Spleen (tissue), 11 donors: Measurements from ENCODE around the gene SYNDIG1. TPM values are rescaled to one million over a fixed set of nuclear protein-coding genes. Genes with fewer than 3 reads are reported as not detected.
"Not testable (repeated sequence)": the region's sequence is repeated elsewhere in the genome, so short reads cannot be mapped to it uniquely, and the experiment has no call there.

Experiments used
- DNase-seq: peaks from one replicate; pipeline ENCODE4 v3.0.0-alpha.2; 2020
- H3K27ac ChIP-seq, 8 donors: fragments of 200-600 bp; sonication (generic) in 7 of 8; 1 replicate in 4 of 8; 2 replicates in 4 of 8; pipeline versions ENCODE4 v1.5.0 to v1.8.0; 2016 to 2021; ENCODE audit warnings: inconsistent platforms in 4 of 8, mild to moderate bottlenecking in 4 of 8, moderate library complexity in 1 of 8
- H3K27me3 ChIP-seq, 7 donors: fragments of 200-600 bp; sonication (generic) in 6 of 7; replicated peaks in 1 of 7; 1 replicate in 4 of 7; 2 replicates in 3 of 7; pipeline versions ENCODE4 v1.5.0 to v1.8.0; 2016 to 2021; ENCODE audit warnings: inconsistent platforms in 3 of 7, mild to moderate bottlenecking in 1 of 7
- H3K36me3 ChIP-seq, 6 donors: fragments of 200-600 bp; sonication (generic) in 5 of 6; 1 replicate in 4 of 6; 2 replicates in 2 of 6; pipeline versions ENCODE4 v1.5.0 to v1.8.0; 2016 to 2021; ENCODE audit warnings: inconsistent platforms in 2 of 6
- H3K4me1 ChIP-seq, 6 donors: fragments of 200-600 bp; sonication (generic) in 5 of 6; 1 replicate in 3 of 6; 2 replicates in 3 of 6; pipeline versions ENCODE4 v1.5.0 to v1.8.0; 2016 to 2021; ENCODE audit warnings: inconsistent platforms in 3 of 6
- H3K4me3 ChIP-seq, 8 donors: fragments of 200-600 bp; sonication (generic) in 7 of 8; 1 replicate in 4 of 8; 2 replicates in 4 of 8; pipeline versions ENCODE4 v1.5.0 to v1.8.0; 2016 to 2021; ENCODE audit warnings: inconsistent platforms in 4 of 8, mild to moderate bottlenecking in 4 of 8, moderate library complexity in 2 of 8
- H3K9me3 ChIP-seq, 8 donors: fragments of 200-600 bp; sonication (generic) in 7 of 8; 1 replicate in 4 of 8; 2 replicates in 4 of 8; pipeline versions ENCODE4 v1.5.0 to v1.8.0; 2016 to 2021; ENCODE audit warnings: inconsistent platforms in 4 of 8
- POLR2A ChIP-seq, 3 donors: fragments of 450-650 bp; IDR thresholded peaks; one replicate each; pipeline ENCODE4 v1.5.1; 2017; ENCODE audit warnings: antibody characterized with exemption in 3 of 3, mild to moderate bottlenecking in 1 of 3
- POLR2AphosphoS5 ChIP-seq, 3 donors: sonication (generic); formaldehyde crosslinking; IDR thresholded peaks; one replicate each; pipeline ENCODE4 v1.5.1; 2017; ENCODE audit warnings: antibody characterized with exemption in 3 of 3
- WGBS, 5 donors: extraction: QIAGEN DNeasy Blood & Tissue Kit in 3 of 5; methylation state at CpG; one replicate each; pipeline versions ENCODE4 v1.1.5 to v1.1.7; 2013 to 2018; 5-methylcytosine and 5-hydroxymethylcytosine counted together
- intact Hi-C: fragments of 100-400 bp; cut with DNase I; formaldehyde crosslinking; loops from one replicate; pipeline ENCODE4 v1.15.0; 2023; ENCODE audit warnings: low total_unique reads
- polyA plus RNA-seq, 3 donors: library from polyadenylated mRNA; stranded (reverse); fragments of 200-250 nt; gene quantifications; one replicate each; pipeline ENCODE4 v1.2.1, GENCODE V29; 2013
- total RNA-seq, 7 donors: library from RNA; depleted of rRNA in 3 of 7; stranded (reverse); fragments of >200 nt in 3 of 7; fragmentation: NEBNext Ultra II Directional in 4 of 7; extraction: Animal tissue kit (Norgen Biotek cat#: 25700) in 4 of 7; gene quantifications; one replicate each; pipeline versions ENCODE4 v1.1.0 to v1.2.1, GENCODE V29; 2016 to 2021
- TF ChIP-seq, protein P1 (sequence below), 11 experiments: fragments of 200-600 bp in 7 of 11; fragments of 450-650 bp in 4 of 11; sonication (generic) in 4 of 11; IDR thresholded peaks in 8 of 11; conservative IDR thresholded peaks in 3 of 11; 1 replicate in 7 of 11; 2 replicates in 4 of 11; pipeline versions ENCODE4 v1.4.0 to v1.8.0; 2016 to 2021; ENCODE audit warnings: antibody characterized with exemption in 11 of 11, inconsistent platforms in 4 of 11, mild to moderate bottlenecking in 1 of 11
- donor health status: healthy with polysubstance abuse.
- donor health status: DM: no; HTN: no; CAD: no; lungs with moderate emphysema.
- donor health status: DM: no; HTN: no; CAD: no.
- donor health status: Bipolar disorder and iron deficiency.
- donor health status: healthy.
- donor health status: DM: no; HTN: no; CAD: no.
- donor health status: DM: yes; HTN: yes; CAD: no.

The SYNDIG1 gene
- total and polyA plus RNA-seq, 10 donors: 0.70 to 3.5 (median 1.3) TPM

GRCh38 chr20:24622856-24623255, 153.4 kb downstream of the SYNDIG1 start:
- H3K4me1 ChIP-seq: peaks cover 0 to 4% (median 1%) of the 10 kb centered on the region in 6 donors
- DNase-seq: no peak
- no peak overlapping the region for H3K4me3 ChIP-seq
- intact Hi-C loops: no loop called here
- TF ChIP-seq POLR2AphosphoS5 (IDR thresholded peaks at IDR 0.05): no peak
- TF ChIP-seq, protein P1, sequence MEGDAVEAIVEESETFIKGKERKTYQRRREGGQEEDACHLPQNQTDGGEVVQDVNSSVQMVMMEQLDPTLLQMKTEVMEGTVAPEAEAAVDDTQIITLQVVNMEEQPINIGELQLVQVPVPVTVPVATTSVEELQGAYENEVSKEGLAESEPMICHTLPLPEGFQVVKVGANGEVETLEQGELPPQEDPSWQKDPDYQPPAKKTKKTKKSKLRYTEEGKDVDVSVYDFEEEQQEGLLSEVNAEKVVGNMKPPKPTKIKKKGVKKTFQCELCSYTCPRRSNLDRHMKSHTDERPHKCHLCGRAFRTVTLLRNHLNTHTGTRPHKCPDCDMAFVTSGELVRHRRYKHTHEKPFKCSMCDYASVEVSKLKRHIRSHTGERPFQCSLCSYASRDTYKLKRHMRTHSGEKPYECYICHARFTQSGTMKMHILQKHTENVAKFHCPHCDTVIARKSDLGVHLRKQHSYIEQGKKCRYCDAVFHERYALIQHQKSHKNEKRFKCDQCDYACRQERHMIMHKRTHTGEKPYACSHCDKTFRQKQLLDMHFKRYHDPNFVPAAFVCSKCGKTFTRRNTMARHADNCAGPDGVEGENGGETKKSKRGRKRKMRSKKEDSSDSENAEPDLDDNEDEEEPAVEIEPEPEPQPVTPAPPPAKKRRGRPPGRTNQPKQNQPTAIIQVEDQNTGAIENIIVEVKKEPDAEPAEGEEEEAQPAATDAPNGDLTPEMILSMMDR (IDR thresholded peaks at IDR 0.05 in 8 of 11, conservative IDR thresholded peaks at IDR 0.05 in 3 of 11): no peak
- no peak for TF ChIP-seq POLR2A (IDR thresholded peaks at IDR 0.05)
- H3K36me3 ChIP-seq: no peaks in the 10 kb centered on the region
- H3K9me3 ChIP-seq: no peaks in the 10 kb centered on the region
- no peak overlapping the region for H3K27ac ChIP-seq
- WGBS, 5 donors: 82 to 89% (median 87%) methylated on average over 3 of the region's 3 CpGs
- H3K27me3 ChIP-seq: peaks cover 0 to 7% (median 0%) of the 10 kb centered on the region in 7 donors

GRCh38 chr20:24626141-24626540, 156.7 kb downstream of the SYNDIG1 start:
- H3K9me3 ChIP-seq, H3K27ac ChIP-seq, H3K36me3 ChIP-seq, H3K27me3 ChIP-seq, DNase-seq, H3K4me3 ChIP-seq, intact Hi-C loops: not testable (repeated sequence)
- peaks cover 0 to 24% (median 11%) of the 10 kb centered on the region in 6 donors for H3K4me1 ChIP-seq
- WGBS, 5 donors: 94 to 99% (median 95%) methylated on average over 15 to 23 of the region's 29 CpGs

DNA sequence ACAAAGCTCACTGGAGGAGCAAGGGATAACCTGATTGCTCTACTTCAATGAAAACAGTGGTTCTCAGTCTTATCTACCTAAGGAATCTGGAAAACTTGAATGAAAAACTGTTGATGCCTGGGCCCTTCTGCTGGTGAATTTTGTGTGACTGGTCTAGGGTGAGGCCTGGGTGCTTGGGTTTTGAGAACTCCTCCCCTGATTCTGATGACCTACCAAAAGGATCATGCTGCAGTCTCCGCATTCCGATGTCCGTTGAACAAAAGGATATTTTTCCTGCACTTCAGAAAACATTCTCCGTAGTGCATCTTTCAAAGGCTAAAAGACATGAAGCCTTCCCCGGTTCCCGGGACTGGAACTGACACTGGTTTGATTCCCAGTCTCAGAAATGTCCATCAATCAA, 157.9 kb downstream of the SYNDIG1 start:
- TF ChIP-seq, protein P1 (IDR thresholded peaks at IDR 0.05 in 8 of 11, conservative IDR thresholded peaks at IDR 0.05 in 3 of 11): no peak
- TF ChIP-seq POLR2AphosphoS5 (IDR thresholded peaks at IDR 0.05) (no peak), POLR2A (IDR thresholded peaks at IDR 0.05) (no peak)
- DNase-seq: no peak
- intact Hi-C loops: no loop called here
- Histone ChIP-seq H3K27me3 (no peaks in the 10 kb centered on the region), H3K36me3 (no peaks in the 10 kb centered on the region), H3K9me3 (no peaks in the 10 kb centered on the region), H3K4me3 (no peak overlapping the region), H3K27ac (no peak overlapping the region), H3K4me1 (peaks cover 0 to 24% (median 11%) of the 10 kb centered on the region in 6 donors)
- WGBS, 5 donors: 80 to 89% (median 86%) methylated on average over 6 of the region's 6 CpGs

- WGBS, 5 donors: 13 to 23% (median 17%) methylated on average over 12 of the region's 12 CpGs
- DNase-seq: no peak
- Histone ChIP-seq H3K36me3 (no peaks in the 10 kb centered on the region), H3K27ac (no peak overlapping the region), H3K4me1 (peaks cover 0 to 24% (median 11%) of the 10 kb centered on the region in 6 donors), H3K27me3 (no peaks in the 10 kb centered on the region), H3K9me3 (no peaks in the 10 kb centered on the region), H3K4me3 (no peak overlapping the region)
- intact Hi-C loops: no loop called here
- TF ChIP-seq POLR2A (IDR thresholded peaks at IDR 0.05) (no peak), POLR2AphosphoS5 (IDR thresholded peaks at IDR 0.05) (no peak)
- TF ChIP-seq, protein P1 (IDR thresholded peaks at IDR 0.05 in 8 of 11, conservative IDR thresholded peaks at IDR 0.05 in 3 of 11): no peak
These were observed 158.5 kb downstream of the SYNDIG1 start for GRCh38 chr20:24627926-24628325.

DNA sequence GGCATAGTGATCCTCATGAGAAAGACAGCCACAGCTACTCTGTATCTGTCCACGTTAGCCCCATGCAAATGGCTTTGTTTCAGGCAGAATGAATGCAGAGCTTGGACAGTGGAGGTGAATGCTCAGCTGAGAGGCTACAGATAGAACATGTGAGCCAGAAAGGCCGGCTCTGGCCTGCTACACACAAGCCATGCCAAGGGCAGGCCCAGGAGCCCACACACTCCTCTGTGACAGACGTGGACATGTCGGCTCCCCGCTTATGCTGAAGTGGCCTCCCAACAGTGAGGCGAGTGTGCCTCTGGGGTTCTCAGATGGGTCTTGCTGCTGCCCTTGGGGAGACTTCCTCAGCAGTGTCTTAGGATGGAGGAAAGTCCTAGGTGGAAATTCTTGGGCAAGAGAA, 159.6 kb downstream of the SYNDIG1 start:
- H3K4me1 ChIP-seq: peaks cover 0 to 24% (median 11%) of the 10 kb centered on the region in 6 donors
- no peak overlapping the region for H3K27ac ChIP-seq
- TF ChIP-seq POLR2AphosphoS5 (IDR thresholded peaks at IDR 0.05) (no peak), POLR2A (IDR thresholded peaks at IDR 0.05) (no peak)
- TF ChIP-seq, protein P1 (IDR thresholded peaks at IDR 0.05 in 8 of 11, conservative IDR thresholded peaks at IDR 0.05 in 3 of 11): no peak
- no peak overlapping the region for H3K4me3 ChIP-seq
- no peaks in the 10 kb centered on the region for H3K27me3 ChIP-seq
- WGBS, 5 donors: 61 to 92% (median 79%) methylated on average over 6 of the region's 6 CpGs
- H3K9me3 ChIP-seq: no peaks in the 10 kb centered on the region
- DNase-seq: no peak
- intact Hi-C loops: no loop called here
- no peaks in the 10 kb centered on the region for H3K36me3 ChIP-seq
